ENCODE results near the gene ISYNA1. TPM values are rescaled to one million over a fixed set of nuclear protein-coding genes. Genes with fewer than 3 reads are reported as not detected.

Gene ISYNA1
- total and polyA plus RNA-seq, 2 of the 13 experiments (the other 11 are each of a cell fraction or from before 2014, with no cell fraction given): 29.6 to 48.5 TPM

GRCh38 chr19:18419699-18420460 lies 18.1 kb downstream of the ISYNA1 start (continued):
- TF ChIP-seq MED1 (CRISPR knock-in tag; IDR thresholded peaks at IDR 0.05): 0 out of 2 replicates have a peak, but pooled peaks have one; percentile 13
- TF ChIP-seq PTBP1 (IDR thresholded peaks at IDR 0.05; ENCODE audit: low read depth, low read length, poor library complexity, severe bottlenecking): no peak
- TF ChIP-seq CHD2 (IDR thresholded peaks at IDR 0.05; ENCODE audit: low read depth, low read length): peak; percentile 91
- peak; percentile 50; the same call in 1 of the 2 replicates for TF ChIP-seq BORCS8-MEF2B (CRISPR knock-in tag; IDR thresholded peaks at IDR 0.05)
- TF ChIP-seq THAP11 (CRISPR knock-in tag; IDR thresholded peaks at IDR 0.05): peak; percentile 30; the same call in 1 of the 2 replicates
- 0 out of 2 replicates have a peak, but pooled peaks have one; percentile 46 for TF ChIP-seq ZNF747 (CRISPR knock-in tag; IDR thresholded peaks at IDR 0.05; ENCODE audit: borderline replicate concordance)
- peak; percentile 35 for TF ChIP-seq ZFX (CRISPR knock-in tag; IDR thresholded peaks at IDR 0.05; ENCODE audit: low read depth)
- TF ChIP-seq MYC (CRISPR knock-in tag; IDR thresholded peaks at IDR 0.05; ENCODE audit: borderline replicate concordance): peak; percentile 28; the same call in 1 of the 2 replicates
- TF ChIP-seq ZBTB43 (CRISPR knock-in tag; conservative IDR thresholded peaks at IDR 0.05): peak; percentile 20; the same call in 1 of the 2 replicates
- peak; percentile 84 for TF ChIP-seq PAXIP1 (CRISPR knock-in tag; conservative IDR thresholded peaks at IDR 0.05)
- peak; percentile 67; the same call in 1 of the 2 replicates for TF ChIP-seq SNAPC4 (CRISPR knock-in tag; IDR thresholded peaks at IDR 0.05)
- peak; percentile 88 for TF ChIP-seq ZNF687 (CRISPR knock-in tag; IDR thresholded peaks at IDR 0.05)
- TF ChIP-seq RBM39 (IDR thresholded peaks at IDR 0.05; ENCODE audit: low read depth, low read length, poor library complexity, severe bottlenecking): peak; percentile 48
